ENCODE measurements around the gene ESPN. TPM values are rescaled to one million over a fixed set of nuclear protein-coding genes. Genes with fewer than 3 reads are reported as not detected.

The ESPN gene
- total RNA-seq, 1 donor from 2014 or later = 25.7 TPM

DNA sequence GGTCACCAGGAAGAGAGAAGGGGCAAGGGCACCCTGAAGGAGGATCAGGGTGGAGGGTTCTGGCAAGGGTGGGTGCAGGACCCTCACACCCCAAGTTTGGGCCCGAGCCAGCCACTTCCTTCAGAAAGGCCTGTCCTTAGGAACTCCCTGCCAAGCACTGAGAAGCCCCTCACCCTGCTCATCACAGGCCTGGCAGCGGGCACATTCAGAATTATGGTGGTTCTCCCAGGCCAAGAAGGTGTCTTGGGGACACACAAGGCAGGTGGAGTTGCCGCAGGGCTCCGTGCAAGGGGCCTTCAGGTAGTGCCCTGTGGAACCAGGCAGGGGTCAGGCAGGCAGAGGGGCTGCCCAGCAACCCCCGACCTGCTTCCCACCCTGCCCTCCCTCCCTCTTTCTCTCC is 40.3 kb downstream of the ESPN start:
- peaks cover 15% of the 10 kb centered on the region for H3K27me3 Mint-ChIP-seq (ENCODE audit: unreplicated experiment)
- H3K27ac Mint-ChIP-seq (ENCODE audit: unreplicated experiment) = no peak overlapping the region
- H3K4me1 Mint-ChIP-seq (ENCODE audit: low read depth, unreplicated experiment) = no peaks in the 10 kb centered on the region
- DNase-seq = no peak
- no peaks in the 10 kb centered on the region for H3K36me3 Mint-ChIP-seq (ENCODE audit: unreplicated experiment)
- H3K9me3 Mint-ChIP-seq (ENCODE audit: unreplicated experiment) = peaks cover 3% of the 10 kb centered on the region
- H3K4me3 Mint-ChIP-seq (ENCODE audit: unreplicated experiment) = no peak overlapping the region
- TF ChIP-seq, protein P1, sequence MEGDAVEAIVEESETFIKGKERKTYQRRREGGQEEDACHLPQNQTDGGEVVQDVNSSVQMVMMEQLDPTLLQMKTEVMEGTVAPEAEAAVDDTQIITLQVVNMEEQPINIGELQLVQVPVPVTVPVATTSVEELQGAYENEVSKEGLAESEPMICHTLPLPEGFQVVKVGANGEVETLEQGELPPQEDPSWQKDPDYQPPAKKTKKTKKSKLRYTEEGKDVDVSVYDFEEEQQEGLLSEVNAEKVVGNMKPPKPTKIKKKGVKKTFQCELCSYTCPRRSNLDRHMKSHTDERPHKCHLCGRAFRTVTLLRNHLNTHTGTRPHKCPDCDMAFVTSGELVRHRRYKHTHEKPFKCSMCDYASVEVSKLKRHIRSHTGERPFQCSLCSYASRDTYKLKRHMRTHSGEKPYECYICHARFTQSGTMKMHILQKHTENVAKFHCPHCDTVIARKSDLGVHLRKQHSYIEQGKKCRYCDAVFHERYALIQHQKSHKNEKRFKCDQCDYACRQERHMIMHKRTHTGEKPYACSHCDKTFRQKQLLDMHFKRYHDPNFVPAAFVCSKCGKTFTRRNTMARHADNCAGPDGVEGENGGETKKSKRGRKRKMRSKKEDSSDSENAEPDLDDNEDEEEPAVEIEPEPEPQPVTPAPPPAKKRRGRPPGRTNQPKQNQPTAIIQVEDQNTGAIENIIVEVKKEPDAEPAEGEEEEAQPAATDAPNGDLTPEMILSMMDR (IDR thresholded peaks at IDR 0.05; ENCODE audit: partially characterized antibody, unreplicated experiment) = no peak

DNA sequence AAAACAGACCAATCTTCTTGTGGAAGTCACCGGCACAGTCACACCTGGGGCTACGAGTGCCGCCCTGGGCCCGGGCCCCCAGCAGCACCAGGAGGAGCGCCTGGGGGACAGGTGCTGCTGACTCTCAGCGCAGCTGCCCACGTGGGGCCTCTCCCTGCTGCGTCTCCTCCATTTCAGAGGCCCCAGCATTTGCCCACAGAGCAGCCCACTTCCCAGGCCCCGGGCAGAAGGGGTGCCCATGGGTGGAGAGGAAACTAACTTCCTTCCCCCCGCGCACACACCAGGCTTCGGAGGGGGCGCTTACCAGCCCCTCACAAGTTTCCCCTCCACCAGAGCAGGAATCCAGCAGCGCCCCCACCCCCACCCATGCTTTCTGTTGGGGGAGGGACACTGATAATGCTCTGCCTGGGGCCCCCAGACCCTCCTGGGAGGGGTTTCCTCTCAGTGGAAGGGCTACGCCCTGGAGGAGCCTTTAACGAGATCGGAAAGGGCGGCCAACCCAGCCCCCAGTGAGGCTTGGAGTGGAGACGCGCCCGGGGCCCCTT is 41.0 kb downstream of the ESPN start:
- H3K27ac Mint-ChIP-seq (ENCODE audit: unreplicated experiment) = no peak overlapping the region
- H3K4me3 Mint-ChIP-seq (ENCODE audit: unreplicated experiment) = no peak overlapping the region
- DNase-seq = no peak
- H3K4me1 Mint-ChIP-seq (ENCODE audit: low read depth, unreplicated experiment) = no peaks in the 10 kb centered on the region
- H3K27me3 Mint-ChIP-seq (ENCODE audit: unreplicated experiment) = peaks cover 15% of the 10 kb centered on the region
- TF ChIP-seq, protein P1 (IDR thresholded peaks at IDR 0.05; ENCODE audit: partially characterized antibody, unreplicated experiment) = no peak
- peaks cover 3% of the 10 kb centered on the region for H3K9me3 Mint-ChIP-seq (ENCODE audit: unreplicated experiment)
- H3K36me3 Mint-ChIP-seq (ENCODE audit: unreplicated experiment) = no peaks in the 10 kb centered on the region

DNA sequence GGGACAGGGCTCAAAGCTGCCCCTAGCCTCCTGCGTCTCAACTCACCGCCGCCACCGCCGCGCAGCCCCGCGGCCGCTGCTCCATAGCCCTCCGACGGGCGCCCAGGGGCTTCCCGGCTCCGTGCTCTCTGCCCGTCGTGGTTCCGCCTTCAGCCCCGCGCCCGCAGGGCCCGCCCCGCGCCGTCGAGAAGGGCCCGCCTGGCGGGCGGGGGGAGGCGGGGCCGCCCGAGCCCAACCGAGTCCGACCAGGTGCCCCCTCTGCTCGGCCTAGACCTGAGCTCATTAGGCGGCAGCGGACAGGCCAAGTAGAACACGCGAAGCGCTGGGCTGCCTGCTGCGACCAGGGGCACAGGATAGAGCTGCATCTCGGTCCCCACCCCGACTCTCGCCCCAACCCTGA is 41.4 kb downstream of the ESPN start, which contains the start of gene TNFRSF25:
Gene TNFRSF25, minus strand, starts transcription at position 151 of the 400 bp plus-strand sequence. Its CDS starts 66 bp downstream, at position 85.
- no peak within 1 kb of the TSS for H3K27ac Mint-ChIP-seq (ENCODE audit: unreplicated experiment)
- H3K27me3 Mint-ChIP-seq (ENCODE audit: unreplicated experiment) = peaks cover 11% of the 10 kb centered on the region
- H3K36me3 Mint-ChIP-seq (ENCODE audit: unreplicated experiment) = no peaks in the 10 kb centered on the region
- TF ChIP-seq, protein P1 (IDR thresholded peaks at IDR 0.05; ENCODE audit: partially characterized antibody, unreplicated experiment) = no peak
- H3K4me1 Mint-ChIP-seq (ENCODE audit: low read depth, unreplicated experiment) = no peaks in the 10 kb centered on the region
- H3K4me3 Mint-ChIP-seq (ENCODE audit: unreplicated experiment) = no peak within 1 kb of the TSS
- H3K9me3 Mint-ChIP-seq (ENCODE audit: unreplicated experiment) = peaks cover 3% of the 10 kb centered on the region
- DNase-seq = no peak

DNA sequence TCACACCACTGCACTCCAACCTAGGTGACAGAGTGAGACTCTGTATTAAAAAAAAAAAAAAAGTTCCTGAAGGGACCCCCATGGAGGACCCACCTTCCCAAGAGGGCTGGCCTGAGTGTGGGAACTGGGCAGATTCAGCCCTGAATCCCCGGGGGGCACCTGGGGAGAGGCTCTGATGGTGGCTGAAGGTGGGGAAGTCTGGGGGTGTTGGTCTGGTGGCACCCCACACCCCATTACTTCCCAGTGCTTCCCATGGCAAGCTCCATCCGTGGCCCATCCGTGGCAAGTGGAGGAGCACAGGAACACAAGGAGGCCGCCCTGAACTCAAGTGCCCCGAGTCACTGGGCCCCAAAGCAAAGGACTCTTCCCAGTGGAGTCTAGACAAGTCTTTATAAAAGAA is 42.2 kb downstream of the ESPN start:
- no peaks in the 10 kb centered on the region for H3K36me3 Mint-ChIP-seq (ENCODE audit: unreplicated experiment)
- no peak overlapping the region for H3K4me3 Mint-ChIP-seq (ENCODE audit: unreplicated experiment)
- DNase-seq = no peak
- no peaks in the 10 kb centered on the region for H3K4me1 Mint-ChIP-seq (ENCODE audit: low read depth, unreplicated experiment)
- peaks cover 11% of the 10 kb centered on the region for H3K27me3 Mint-ChIP-seq (ENCODE audit: unreplicated experiment)
- H3K27ac Mint-ChIP-seq (ENCODE audit: unreplicated experiment) = no peak overlapping the region
- TF ChIP-seq, protein P1 (IDR thresholded peaks at IDR 0.05; ENCODE audit: partially characterized antibody, unreplicated experiment) = no peak
- peaks cover 3% of the 10 kb centered on the region for H3K9me3 Mint-ChIP-seq (ENCODE audit: unreplicated experiment)

DNA sequence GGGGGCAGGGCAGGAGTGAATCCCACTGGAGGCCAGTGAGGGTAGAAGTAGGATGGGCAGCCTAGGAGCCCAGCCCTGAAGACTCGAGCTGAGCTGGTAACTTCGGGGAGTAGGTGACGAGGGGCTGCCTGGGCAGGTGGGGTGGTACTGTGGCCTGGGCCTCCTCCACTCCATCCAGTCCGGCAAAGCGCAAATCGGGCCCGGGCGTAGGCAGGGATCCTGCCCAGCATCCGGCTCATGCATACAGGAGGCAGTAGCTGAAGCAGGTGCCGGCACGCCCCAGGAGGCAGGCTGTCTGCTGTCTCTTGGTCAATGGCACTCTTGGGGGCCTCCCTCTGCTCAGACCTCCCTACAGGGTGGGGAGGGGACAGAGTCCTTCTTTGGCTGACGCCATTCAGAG is 42.6 kb downstream of the ESPN start:
- no peak for DNase-seq
- Mint-ChIP-seq H3K27ac (ENCODE audit: unreplicated experiment) (no peak overlapping the region), H3K27me3 (ENCODE audit: unreplicated experiment) (peaks cover 11% of the 10 kb centered on the region), H3K4me3 (ENCODE audit: unreplicated experiment) (no peak overlapping the region), H3K9me3 (ENCODE audit: unreplicated experiment) (peaks cover 3% of the 10 kb centered on the region), H3K4me1 (ENCODE audit: low read depth, unreplicated experiment) (no peaks in the 10 kb centered on the region), H3K36me3 (ENCODE audit: unreplicated experiment) (no peaks in the 10 kb centered on the region)
- TF ChIP-seq, protein P1 (IDR thresholded peaks at IDR 0.05; ENCODE audit: partially characterized antibody, unreplicated experiment) = no peak

Measured in glutamatergic neuron (in vitro differentiated cells).